Endothelial cell (in vitro differentiated cells): ENCODE measurements around the gene KCNIP3. TPM values are rescaled to one million over a fixed set of nuclear protein-coding genes. Genes with fewer than 3 reads are reported as not detected.

Source experiments
- DNase-seq: peaks from one replicate; pipeline ENCODE4 v3.0.0; 2021; ENCODE audit warnings: low spot score
- H3K27ac Mint-ChIP-seq: one replicate; pipeline ENCODE4 v1.8.0; 2021; ENCODE audit warnings: mixed read lengths, inconsistent platforms; ENCODE audit not compliant: unreplicated experiment
- H3K27me3 Mint-ChIP-seq: one replicate; pipeline ENCODE4 v1.8.0; 2021; ENCODE audit warnings: mild to moderate bottlenecking, moderate library complexity, mixed read lengths, inconsistent platforms; ENCODE audit not compliant: unreplicated experiment
- H3K36me3 Mint-ChIP-seq: one replicate; pipeline ENCODE4 v1.8.0; 2021; ENCODE audit warnings: mild to moderate bottlenecking, low read depth, mixed read lengths, inconsistent platforms; ENCODE audit not compliant: unreplicated experiment
- H3K4me1 Mint-ChIP-seq: one replicate; pipeline ENCODE4 v1.8.0; 2021; ENCODE audit warnings: mild to moderate bottlenecking, mixed read lengths, inconsistent platforms; ENCODE audit not compliant: unreplicated experiment
- H3K4me3 Mint-ChIP-seq: one replicate; pipeline ENCODE4 v1.8.0; 2021; ENCODE audit warnings: mild to moderate bottlenecking, mixed read lengths, inconsistent platforms; ENCODE audit not compliant: unreplicated experiment
- H3K9me3 Mint-ChIP-seq: one replicate; pipeline ENCODE4 v1.8.0; 2021; ENCODE audit warnings: mixed read lengths, inconsistent platforms; ENCODE audit not compliant: unreplicated experiment
- CTCF ChIP-seq: fragments of 200-600 bp; sonication (generic); IDR thresholded peaks from one replicate; pipeline ENCODE4 v1.5.0; 2021; ENCODE audit warnings: antibody characterized with exemption; ENCODE audit not compliant: unreplicated experiment
- total RNA-seq: library from RNA; stranded (reverse); fragmentation: NEBNext Ultra II Directional; extraction: Animal tissue kit (Norgen Biotek cat#: 25700); gene quantifications from one replicate; pipeline ENCODE4 v1.2.1, GENCODE V29; 2021; ENCODE audit not compliant: unreplicated experiment

The KCNIP3 gene
- total RNA-seq, 1 donor from 2014 or later, result 0.26 TPM

GRCh38 chr2:95292623-95293260 lies 4.4 kb upstream of the KCNIP3 start:
- no peaks in the 10 kb centered on the region for H3K36me3 Mint-ChIP-seq
- peaks cover 5% of the 10 kb centered on the region for H3K27me3 Mint-ChIP-seq
- H3K27ac Mint-ChIP-seq, result no peak overlapping the region
- peaks cover 5% of the 10 kb centered on the region for H3K9me3 Mint-ChIP-seq
- no peak for TF ChIP-seq CTCF
- peaks cover 3% of the 10 kb centered on the region for H3K4me1 Mint-ChIP-seq
- no peak overlapping the region for H3K4me3 Mint-ChIP-seq
- no peak for DNase-seq

- H3K4me1 Mint-ChIP-seq, result peaks cover 3% of the 10 kb centered on the region
- DNase-seq, result no peak
- no peak for TF ChIP-seq CTCF
- H3K27ac Mint-ChIP-seq, result no peak overlapping the region
- H3K27me3 Mint-ChIP-seq, result peaks cover 14% of the 10 kb centered on the region
- no peak overlapping the region for H3K4me3 Mint-ChIP-seq
- no peaks in the 10 kb centered on the region for H3K36me3 Mint-ChIP-seq
- peaks cover 5% of the 10 kb centered on the region for H3K9me3 Mint-ChIP-seq
These were observed 2.4 kb upstream of the KCNIP3 start for GRCh38 chr2:95294579-95295250.

GRCh38 chr2:95295376-95295775 lies 1.8 kb upstream of the KCNIP3 start:
- peaks cover 13% of the 10 kb centered on the region for H3K27me3 Mint-ChIP-seq
- no peak for DNase-seq
- no peaks in the 10 kb centered on the region for H3K36me3 Mint-ChIP-seq
- no peak overlapping the region for H3K4me3 Mint-ChIP-seq
- TF ChIP-seq CTCF, result no peak
- H3K27ac Mint-ChIP-seq, result no peak overlapping the region
- peaks cover 3% of the 10 kb centered on the region for H3K4me1 Mint-ChIP-seq
- H3K9me3 Mint-ChIP-seq, result peaks cover 4% of the 10 kb centered on the region

- TF ChIP-seq CTCF, result no peak
These were observed 1.1 kb upstream of the KCNIP3 start for GRCh38 chr2:95296011-95296410.

More at GRCh38 chr2:95296011-95296410, 1.1 kb upstream of the KCNIP3 start:
- H3K27ac Mint-ChIP-seq, result no peak overlapping the region
- H3K27me3 Mint-ChIP-seq, result peaks cover 13% of the 10 kb centered on the region
- no peak for DNase-seq
- H3K4me3 Mint-ChIP-seq, result no peak overlapping the region
- H3K9me3 Mint-ChIP-seq, result no peaks in the 10 kb centered on the region
- no peaks in the 10 kb centered on the region for H3K36me3 Mint-ChIP-seq
- H3K4me1 Mint-ChIP-seq, result peaks cover 3% of the 10 kb centered on the region
